H1 (cell line): ENCODE results near the gene FOXC2. TPM values are rescaled to one million over a fixed set of nuclear protein-coding genes. Genes with fewer than 3 reads are reported as not detected.

ENCODE experiments used
- ASH2L ChIP-seq: fragments of 200-600, 300-600 bp; sonication (generic); IDR thresholded peaks from one replicate; pipeline ENCODE4 v1.7.1; 2017; ENCODE audit warnings: low read length
- CBX8 ChIP-seq: fragments of 300-800, 300-1000 bp; sonication (generic); IDR thresholded peaks from 2 replicates; pipeline ENCODE4 v1.7.1; 2016; ENCODE audit warnings: low read depth, low read length, borderline replicate concordance
- CHD1 ChIP-seq: IDR thresholded peaks from 2 replicates; pipeline ENCODE4 v1.6.1; 2012; ENCODE audit warnings: low read depth, low read length, improper control_type of control experiment
- CHD7 ChIP-seq: fragments of 300-600 bp; sonication (generic); IDR thresholded peaks from 2 replicates; pipeline ENCODE4 v1.7.1; 2012; ENCODE audit warnings: low read length, moderate library complexity, mild to moderate bottlenecking, inconsistent platforms; ENCODE audit not compliant: insufficient replicate concordance
- E2F6 ChIP-seq: IDR thresholded peaks from 2 replicates; pipeline ENCODE4 v1.6.1; 2012; ENCODE audit warnings: inconsistent platforms
- FOSL1 ChIP-seq: IDR thresholded peaks from 2 replicates; pipeline ENCODE4 v1.6.1; 2011; ENCODE audit warnings: mild to moderate bottlenecking, low read depth, low read length, moderate library complexity; ENCODE audit not compliant: insufficient read depth
- RXRA ChIP-seq: IDR thresholded peaks from 2 replicates; pipeline ENCODE4 v1.6.1; 2011; ENCODE audit warnings: low read depth, mild to moderate bottlenecking, low read length, moderate library complexity; ENCODE audit not compliant: insufficient read depth
- SIRT6 ChIP-seq: IDR thresholded peaks from one replicate; pipeline ENCODE4 v1.7.1; 2012; ENCODE audit warnings: low read length, inconsistent platforms
- SP1 ChIP-seq: IDR thresholded peaks from 2 replicates; pipeline ENCODE4 v1.6.1; 2011; ENCODE audit warnings: low read depth, low read length
- SRF ChIP-seq: IDR thresholded peaks from 2 replicates; pipeline ENCODE4 v1.6.1; 2011; ENCODE audit warnings: mild to moderate bottlenecking, low read depth, low read length, moderate library complexity
- polyA plus RNA-seq, 7 experiments: library from polyadenylated mRNA; depleted of rRNA in 3 of 7; stranded (reverse) in 5 of 7; unstranded in 2 of 7; fragments of >200 nt in 5 of 7; fragments of 200-250 nt in 2 of 7; gene quantifications; 1 replicate in 5 of 7; 2 replicates in 1 of 7; 4 replicates in 1 of 7; pipeline versions ENCODE4 v1.2.1 to v1.2.3, GENCODE V29; 2011 to 2013; ENCODE audit warnings: missing spikeins in 2 of 7, mixed read lengths in 2 of 7
- total RNA-seq: library from RNA; stranded (reverse); fragmentation: NEBNext Ultra II Directional; extraction: Animal tissue kit (Norgen Biotek cat#: 25700); gene quantifications from 2 replicates; pipeline ENCODE4 v1.2.1, GENCODE V29; 2021

FOXC2 gene
- total and polyA plus RNA-seq, 2 of the 8 experiments (the other 6 are each of a cell fraction or from before 2014, with no cell fraction given), result 0.09 TPM; not detected in 1

GRCh38 chr16:86566966-86567700 is 504 bp downstream of the FOXC2 start (continued):
- TF ChIP-seq FOSL1, result no peak
- no peak for TF ChIP-seq ASH2L
- TF ChIP-seq SP1, result no peak
- TF ChIP-seq CBX8, result no peak
- no peak for TF ChIP-seq CHD7
- no peak for TF ChIP-seq SRF
- TF ChIP-seq RXRA, result no peak
- no peak for TF ChIP-seq CHD1
- TF ChIP-seq SIRT6, result no peak
- TF ChIP-seq E2F6, result 0 out of 2 replicates have a peak, but pooled peaks have one; percentile 15
